Epithelial cell of esophagus (primary cell): ENCODE data around the gene JUNB.

Source experiments
- DNase-seq: peaks from one replicate; pipeline ENCODE4 v3.0.0; 2010; ENCODE audit warnings: low read depth
- H3K4me3 ChIP-seq: 2 replicates; pipeline ENCODE4 v1.5.1; 2011; ENCODE audit warnings: mild to moderate bottlenecking, low read length, control low read depth
- TF ChIP-seq, protein P1 (sequence below): IDR thresholded peaks from 2 replicates; pipeline ENCODE4 v1.5.1; 2011; ENCODE audit warnings: low read depth, mild to moderate bottlenecking, low read length, control low read depth, inconsistent platforms; ENCODE audit not compliant: insufficient read depth; ENCODE audit errors: missing control alignments

Gene JUNB

DNA sequence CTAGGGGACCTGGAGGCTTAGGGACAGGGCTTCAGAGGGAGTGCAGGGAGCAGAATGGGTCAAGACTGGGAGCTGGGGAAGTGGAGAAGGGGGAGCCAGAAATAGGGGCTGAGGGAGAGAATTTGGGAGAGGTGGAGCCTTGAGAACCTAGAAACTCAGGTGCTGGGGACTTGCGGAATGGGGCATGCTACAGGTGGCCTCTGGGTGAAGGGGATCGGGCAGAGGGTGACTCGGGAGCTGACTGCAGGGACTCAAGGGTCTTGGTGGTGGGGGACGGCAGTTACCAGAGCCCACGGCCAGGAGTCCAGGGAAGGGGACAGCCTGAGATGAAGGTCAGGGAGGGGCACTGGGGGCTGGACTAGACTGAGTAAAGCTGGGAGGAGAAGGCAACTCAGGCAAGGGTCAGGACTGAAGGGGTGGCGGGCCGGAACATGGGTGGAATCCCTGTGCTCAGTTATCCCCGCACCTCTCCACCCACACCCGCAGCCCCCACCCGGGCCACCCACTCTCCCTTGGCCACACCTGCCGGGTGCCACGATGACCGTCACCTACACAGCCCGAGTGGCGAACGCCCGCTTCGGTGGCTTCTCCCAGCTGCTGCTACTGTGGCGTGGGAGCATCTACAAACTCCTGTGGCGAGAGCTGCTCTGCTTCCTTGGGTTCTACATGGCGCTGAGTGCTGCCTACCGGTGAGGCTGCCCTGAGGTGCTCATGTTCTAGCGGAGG lies 39.1 kb upstream of the JUNB start:
- H3K4me3 ChIP-seq: no peak overlapping the region
- no peak for DNase-seq
- TF ChIP-seq, protein P1, sequence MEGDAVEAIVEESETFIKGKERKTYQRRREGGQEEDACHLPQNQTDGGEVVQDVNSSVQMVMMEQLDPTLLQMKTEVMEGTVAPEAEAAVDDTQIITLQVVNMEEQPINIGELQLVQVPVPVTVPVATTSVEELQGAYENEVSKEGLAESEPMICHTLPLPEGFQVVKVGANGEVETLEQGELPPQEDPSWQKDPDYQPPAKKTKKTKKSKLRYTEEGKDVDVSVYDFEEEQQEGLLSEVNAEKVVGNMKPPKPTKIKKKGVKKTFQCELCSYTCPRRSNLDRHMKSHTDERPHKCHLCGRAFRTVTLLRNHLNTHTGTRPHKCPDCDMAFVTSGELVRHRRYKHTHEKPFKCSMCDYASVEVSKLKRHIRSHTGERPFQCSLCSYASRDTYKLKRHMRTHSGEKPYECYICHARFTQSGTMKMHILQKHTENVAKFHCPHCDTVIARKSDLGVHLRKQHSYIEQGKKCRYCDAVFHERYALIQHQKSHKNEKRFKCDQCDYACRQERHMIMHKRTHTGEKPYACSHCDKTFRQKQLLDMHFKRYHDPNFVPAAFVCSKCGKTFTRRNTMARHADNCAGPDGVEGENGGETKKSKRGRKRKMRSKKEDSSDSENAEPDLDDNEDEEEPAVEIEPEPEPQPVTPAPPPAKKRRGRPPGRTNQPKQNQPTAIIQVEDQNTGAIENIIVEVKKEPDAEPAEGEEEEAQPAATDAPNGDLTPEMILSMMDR: no peak

DNA sequence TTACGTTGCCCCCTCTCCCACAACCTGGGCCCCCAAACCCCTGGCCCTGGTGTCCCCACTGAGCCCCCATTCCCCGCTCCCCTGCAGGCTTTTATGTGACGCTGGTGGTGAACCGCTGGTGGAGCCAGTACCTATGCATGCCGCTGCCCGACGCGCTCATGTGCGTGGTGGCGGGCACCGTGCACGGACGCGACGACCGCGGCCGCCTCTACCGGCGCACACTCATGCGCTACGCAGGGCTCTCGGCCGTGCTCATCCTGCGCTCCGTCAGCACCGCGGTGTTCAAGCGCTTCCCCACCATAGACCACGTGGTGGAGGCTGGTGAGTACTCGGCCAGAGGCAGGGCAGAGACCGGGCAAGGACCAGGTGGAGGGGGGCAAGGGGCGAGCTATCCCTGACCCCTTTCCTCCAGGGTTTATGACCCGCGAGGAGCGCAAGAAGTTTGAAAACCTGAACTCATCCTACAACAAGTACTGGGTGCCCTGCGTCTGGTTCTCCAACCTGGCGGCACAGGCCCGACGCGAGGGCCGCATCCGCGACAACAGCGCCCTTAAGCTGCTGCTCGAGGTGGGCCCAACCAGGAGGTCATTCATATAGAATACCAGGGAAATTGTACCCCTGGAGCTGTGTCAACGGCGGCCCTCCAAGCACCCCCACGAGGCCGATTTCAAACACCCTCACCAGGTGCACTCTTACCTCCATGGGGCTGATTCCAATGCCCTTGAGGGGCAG lies 36.7 kb upstream of the JUNB start:
- H3K4me3 ChIP-seq: no peak overlapping the region
- TF ChIP-seq, protein P1: no peak
- no peak for DNase-seq

DNA sequence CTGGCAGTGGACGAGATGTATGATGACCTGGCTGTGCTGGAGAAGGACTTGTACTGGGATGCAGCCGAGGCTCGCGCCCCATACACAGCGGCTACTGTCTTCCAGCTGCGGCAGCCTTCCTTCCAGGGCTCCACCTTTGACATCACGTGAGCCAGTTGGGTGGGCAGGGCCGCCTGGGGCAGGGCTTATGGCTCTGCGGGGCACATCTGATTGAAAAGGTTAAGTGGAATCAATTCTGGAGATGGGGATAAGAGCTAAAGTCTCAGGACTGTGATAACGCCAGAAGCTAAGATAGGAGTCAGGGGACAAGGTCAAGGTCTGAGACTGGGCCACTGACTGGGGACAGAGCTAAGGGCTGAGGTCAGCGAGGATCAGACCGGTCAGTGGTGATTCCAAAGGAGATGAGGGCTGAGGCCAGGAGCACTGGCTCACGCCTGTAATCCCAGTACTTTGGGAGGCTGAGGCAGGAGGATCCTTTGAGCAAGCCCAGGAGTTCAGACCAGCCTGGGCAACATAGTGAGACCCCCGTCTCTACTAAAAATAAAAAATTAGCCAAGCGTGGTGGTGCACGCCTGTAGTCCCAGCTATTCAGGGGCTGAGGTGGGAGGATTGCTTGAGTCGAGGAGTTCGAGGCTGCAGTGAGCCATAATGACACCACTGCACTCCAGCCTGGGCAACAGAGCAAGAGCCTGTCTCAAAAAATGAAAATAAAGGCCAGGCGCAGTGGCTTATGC lies 35.0 kb upstream of the JUNB start:
- no peak for DNase-seq
- TF ChIP-seq, protein P1: no peak
- no peak overlapping the region for H3K4me3 ChIP-seq

DNA sequence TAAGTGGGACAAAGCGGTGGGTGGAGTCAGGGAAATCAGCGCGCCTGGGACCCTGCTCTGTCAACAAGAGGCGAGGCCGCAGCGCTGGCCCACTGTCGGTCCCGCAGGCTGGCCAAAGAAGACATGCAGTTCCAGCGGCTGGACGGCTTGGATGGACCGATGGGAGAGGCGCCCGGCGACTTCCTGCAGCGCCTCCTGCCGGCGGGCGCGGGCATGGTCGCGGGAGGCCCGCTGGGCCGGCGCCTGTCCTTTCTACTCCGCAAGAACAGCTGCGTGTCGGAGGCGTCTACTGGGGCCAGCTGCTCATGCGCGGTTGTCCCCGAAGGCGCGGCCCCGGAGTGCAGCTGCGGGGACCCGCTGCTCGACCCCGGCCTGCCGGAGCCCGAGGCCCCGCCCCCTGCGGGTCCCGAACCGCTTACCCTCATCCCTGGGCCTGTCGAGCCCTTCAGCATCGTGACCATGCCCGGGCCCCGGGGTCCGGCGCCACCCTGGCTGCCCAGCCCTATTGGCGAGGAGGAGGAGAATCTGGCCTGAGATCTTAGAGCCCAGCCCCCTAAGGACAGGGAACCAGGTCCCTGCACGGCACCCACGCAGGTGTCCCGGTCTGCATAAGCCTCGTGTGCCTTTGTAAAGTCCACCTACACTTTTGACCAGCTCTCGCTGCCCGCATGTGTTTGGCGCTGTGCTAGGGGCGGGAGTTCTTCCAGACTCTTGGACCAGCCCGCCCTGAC lies 33.6 kb upstream of the JUNB start:
- TF ChIP-seq, protein P1: peak; percentile 56
- peak; percentile 65 for DNase-seq
- H3K4me3 ChIP-seq: peak overlapping the region; percentile 25

DNA sequence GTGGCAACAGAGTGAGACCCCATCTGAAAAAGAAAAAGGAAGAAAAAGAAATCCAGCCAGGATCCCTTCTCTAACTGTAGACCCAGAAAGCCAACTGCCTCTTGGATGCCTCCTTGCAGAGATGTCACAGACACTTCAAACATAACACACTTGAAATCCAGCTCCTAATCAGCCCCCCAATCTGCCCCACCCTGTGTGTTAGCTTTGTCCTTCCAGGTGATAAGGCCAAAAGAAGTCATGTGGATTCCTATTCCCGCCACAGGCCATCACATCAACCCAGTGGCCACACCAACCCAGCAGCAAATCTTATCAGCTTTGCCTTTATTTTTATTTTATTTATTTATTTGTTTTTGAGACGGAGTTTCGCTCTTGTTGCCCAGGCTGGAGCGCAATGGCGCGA lies 31.6 kb upstream of the JUNB start:
- TF ChIP-seq, protein P1: no peak
- no peak overlapping the region for H3K4me3 ChIP-seq
- DNase-seq: no peak

DNA sequence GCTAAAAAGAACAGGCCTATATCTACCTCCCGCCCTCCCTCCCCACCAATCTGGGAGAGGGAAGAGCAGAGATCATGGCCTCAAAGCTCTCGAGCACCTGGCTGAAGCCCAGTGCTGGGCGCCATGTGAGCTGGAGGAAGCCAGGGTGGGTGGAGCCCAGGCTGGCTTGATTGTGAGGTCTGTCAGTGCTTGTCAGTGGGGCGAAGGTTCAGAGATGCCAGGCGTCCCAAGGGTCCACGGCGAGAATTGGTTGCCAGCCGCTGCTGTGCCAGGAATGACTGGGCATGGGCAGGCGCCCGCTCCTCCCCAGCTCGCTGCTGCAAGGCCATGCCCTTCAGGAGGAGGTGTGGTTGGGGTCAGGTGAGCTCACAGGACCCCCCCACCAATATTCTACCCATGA lies 28.2 kb upstream of the JUNB start:
- no peak overlapping the region for H3K4me3 ChIP-seq
- TF ChIP-seq, protein P1: no peak
- no peak for DNase-seq
